Activated CD8-positive, alpha-beta T cell treated with anti-CD3 and anti-CD28 coated beads for 36 hours (primary cell): ENCODE results near the gene ADIPOR2. TPM values are rescaled to one million over a fixed set of nuclear protein-coding genes. Genes with fewer than 3 reads are reported as not detected.

Source experiments
- ATAC-seq: fragments of 200-7000 bp; cut with Tn5 transposase; one replicate; pipeline ENCODE4 v1.10.0; 2021; ENCODE audit warnings: mild to moderate bottlenecking, moderate library complexity
- CTCF ChIA-PET: fragments of 350-600 bp; sonication (Branson Sonifier 250); formaldehyde crosslinking; loops from one replicate; lab custom pipeline; 2021; ENCODE audit warnings: antibody characterized with exemption; lab: Charles Lee
- POLR2A ChIA-PET: fragments of 350-600 bp; sonication (Branson Sonifier 250); formaldehyde crosslinking; loops from one replicate; lab custom pipeline; 2021; ENCODE audit warnings: antibody characterized with exemption; lab: Charles Lee
- DNase-seq: peaks from one replicate; pipeline ENCODE4 v3.0.0-alpha.2; 2020
- H3K27ac Mint-ChIP-seq: one replicate; pipeline ENCODE4 v1.8.0; 2021; ENCODE audit warnings: mild to moderate bottlenecking, mixed read lengths
- H3K27me3 Mint-ChIP-seq: one replicate; pipeline ENCODE4 v1.8.0; 2021; ENCODE audit warnings: mixed read lengths
- H3K36me3 Mint-ChIP-seq: one replicate; pipeline ENCODE4 v1.8.0; 2021; ENCODE audit warnings: low read depth, mixed read lengths
- H3K4me1 Mint-ChIP-seq: one replicate; pipeline ENCODE4 v1.8.0; 2021; ENCODE audit warnings: low read depth, mixed read lengths
- H3K4me3 Mint-ChIP-seq: one replicate; pipeline ENCODE4 v1.8.0; 2021; ENCODE audit warnings: mild to moderate bottlenecking, moderate library complexity, mixed read lengths
- H3K9me3 Mint-ChIP-seq: one replicate; pipeline ENCODE4 v1.8.0; 2021; ENCODE audit warnings: mixed read lengths
- intact Hi-C: fragments of 100-400 bp; cut with micrococcal nuclease; formaldehyde crosslinking; loops from one replicate; pipeline ENCODE4 v1.10.0; 2022
- total RNA-seq, 2 experiments: library from RNA; stranded (reverse); gene quantifications; one replicate each; pipeline ENCODE4 v1.2.3, GENCODE V29; 2021
- TF ChIP-seq, protein P1 (sequence below): fragments of 200-600 bp; IDR thresholded peaks from one replicate; pipeline ENCODE4 v1.8.0; 2022; ENCODE audit warnings: antibody characterized with exemption, mild to moderate bottlenecking

The ADIPOR2 gene
- total RNA-seq, 2 experiments from 2014 or later: 48.3 to 49.9 TPM

DNA sequence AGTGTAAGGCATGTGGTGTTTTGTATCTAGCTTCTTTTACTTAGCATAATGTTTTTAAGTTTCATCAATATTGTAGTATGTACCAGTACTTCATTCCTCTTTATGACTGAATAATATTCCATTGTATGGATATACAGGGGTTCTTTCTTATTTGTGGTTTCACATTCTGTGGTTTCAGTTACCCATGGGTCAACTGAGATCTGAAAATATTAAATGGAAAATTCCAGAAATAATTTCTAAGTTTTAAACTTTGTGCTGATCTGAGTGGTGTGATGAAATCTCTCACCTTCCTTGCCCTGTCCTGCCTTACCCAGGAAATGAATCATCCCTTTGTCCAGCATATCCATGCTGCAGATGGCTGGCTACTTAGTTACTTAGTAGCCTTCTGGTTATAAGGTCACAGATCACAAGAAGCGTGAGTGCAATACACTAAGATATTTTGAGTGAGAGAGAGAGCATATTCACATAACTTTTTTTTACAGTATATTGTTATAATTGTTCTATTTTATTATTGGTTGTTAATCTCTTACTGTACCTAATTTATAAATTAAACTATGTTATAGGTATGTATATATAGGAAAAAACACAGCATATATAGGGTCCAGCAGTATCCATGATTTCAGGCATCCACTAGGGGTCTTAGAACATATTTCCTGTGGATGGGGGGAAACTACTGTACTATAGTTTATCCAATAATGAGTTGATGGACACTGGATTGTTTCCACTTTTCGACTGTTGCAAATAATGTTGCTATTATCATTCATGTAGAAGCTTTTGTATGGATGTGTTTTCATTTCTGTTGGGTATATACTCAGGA lies 69.9 kb downstream of the ADIPOR2 start:
- Mint-ChIP-seq H3K4me3 (no peak overlapping the region), H3K4me1 (peaks cover 16% of the 10 kb centered on the region), H3K36me3 (peaks cover 37% of the 10 kb centered on the region), H3K27ac (peak overlapping the region; percentile 69), H3K9me3 (peaks cover 2% of the 10 kb centered on the region), H3K27me3 (no peaks in the 10 kb centered on the region)
- POLR2A ChIA-PET: no interaction called here
- TF ChIP-seq, protein P1, sequence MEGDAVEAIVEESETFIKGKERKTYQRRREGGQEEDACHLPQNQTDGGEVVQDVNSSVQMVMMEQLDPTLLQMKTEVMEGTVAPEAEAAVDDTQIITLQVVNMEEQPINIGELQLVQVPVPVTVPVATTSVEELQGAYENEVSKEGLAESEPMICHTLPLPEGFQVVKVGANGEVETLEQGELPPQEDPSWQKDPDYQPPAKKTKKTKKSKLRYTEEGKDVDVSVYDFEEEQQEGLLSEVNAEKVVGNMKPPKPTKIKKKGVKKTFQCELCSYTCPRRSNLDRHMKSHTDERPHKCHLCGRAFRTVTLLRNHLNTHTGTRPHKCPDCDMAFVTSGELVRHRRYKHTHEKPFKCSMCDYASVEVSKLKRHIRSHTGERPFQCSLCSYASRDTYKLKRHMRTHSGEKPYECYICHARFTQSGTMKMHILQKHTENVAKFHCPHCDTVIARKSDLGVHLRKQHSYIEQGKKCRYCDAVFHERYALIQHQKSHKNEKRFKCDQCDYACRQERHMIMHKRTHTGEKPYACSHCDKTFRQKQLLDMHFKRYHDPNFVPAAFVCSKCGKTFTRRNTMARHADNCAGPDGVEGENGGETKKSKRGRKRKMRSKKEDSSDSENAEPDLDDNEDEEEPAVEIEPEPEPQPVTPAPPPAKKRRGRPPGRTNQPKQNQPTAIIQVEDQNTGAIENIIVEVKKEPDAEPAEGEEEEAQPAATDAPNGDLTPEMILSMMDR: no peak
- DNase-seq: no peak
- CTCF ChIA-PET: interaction anchor here (0.9 to 1.4 kb wide), 4 partner anchors 10 to 109 kb away, joined by 3 to 5 read pairs (median 4); no protein-coding TSS in a partner anchor
- no peak for ATAC-seq
- intact Hi-C loops: no loop called here

- intact Hi-C loops: no loop called here
- Mint-ChIP-seq H3K4me3 (no peak overlapping the region), H3K9me3 (peaks cover 2% of the 10 kb centered on the region), H3K4me1 (peaks cover 17% of the 10 kb centered on the region), H3K36me3 (peaks cover 32% of the 10 kb centered on the region), H3K27me3 (no peaks in the 10 kb centered on the region), H3K27ac (no peak overlapping the region)
- TF ChIP-seq, protein P1: no peak
- POLR2A ChIA-PET: no interaction called here
- DNase-seq: no peak
- ATAC-seq: no peak
- CTCF ChIA-PET: interaction anchor here (0.8 to 1.4 kb wide), 5 partner anchors 9 to 179 kb away, joined by 3 to 5 read pairs (median 4); no protein-coding TSS in a partner anchor
Measured at GRCh38 chr12:1761857-1762256, 71.0 kb downstream of the ADIPOR2 start.

GRCh38 chr12:1763153-1763552 lies 72.3 kb downstream of the ADIPOR2 start:
- Mint-ChIP-seq H3K36me3 (peaks cover 24% of the 10 kb centered on the region), H3K9me3 (peaks cover 2% of the 10 kb centered on the region), H3K27ac (no peak overlapping the region), H3K4me3 (no peak overlapping the region), H3K27me3 (no peaks in the 10 kb centered on the region), H3K4me1 (peaks cover 22% of the 10 kb centered on the region)
- TF ChIP-seq, protein P1: no peak
- ChIA-PET POLR2A (interaction anchor here (1.2 kb wide), 1 partner anchor 10 kb away, joined by 4 read pairs; no protein-coding TSS in a partner anchor), CTCF (no interaction called here)
- ATAC-seq (no peak), DNase-seq (no peak)
- intact Hi-C loops: no loop called here

GRCh38 chr12:1766110-1766509 lies 75.2 kb downstream of the ADIPOR2 start:
- peaks cover 11% of the 10 kb centered on the region for H3K4me1 Mint-ChIP-seq
- ChIA-PET CTCF (interaction anchor here (1.3 kb wide), 2 partner anchors 25 to 113 kb away, joined by 3 to 4 read pairs; no protein-coding TSS in a partner anchor), POLR2A (interaction anchor here (0.6 kb wide), 1 partner anchor 661 kb away, joined by 3 read pairs; no protein-coding TSS in a partner anchor)
- H3K9me3 Mint-ChIP-seq: no peaks in the 10 kb centered on the region
- peaks cover 5% of the 10 kb centered on the region for H3K36me3 Mint-ChIP-seq
- intact Hi-C loops: no loop called here
- no peak for DNase-seq
- TF ChIP-seq, protein P1: no peak
- no peak overlapping the region for H3K4me3 Mint-ChIP-seq
- ATAC-seq: no peak
- no peak overlapping the region for H3K27ac Mint-ChIP-seq
- H3K27me3 Mint-ChIP-seq: no peaks in the 10 kb centered on the region
